ENCODE results near the gene LPIN2. TPM values are rescaled to one million over a fixed set of nuclear protein-coding genes. Genes with fewer than 3 reads are reported as not detected.
A peak's percentile ranks its signal among the peaks of the same experiment; 100 is the strongest.

Gene LPIN2, protein sequence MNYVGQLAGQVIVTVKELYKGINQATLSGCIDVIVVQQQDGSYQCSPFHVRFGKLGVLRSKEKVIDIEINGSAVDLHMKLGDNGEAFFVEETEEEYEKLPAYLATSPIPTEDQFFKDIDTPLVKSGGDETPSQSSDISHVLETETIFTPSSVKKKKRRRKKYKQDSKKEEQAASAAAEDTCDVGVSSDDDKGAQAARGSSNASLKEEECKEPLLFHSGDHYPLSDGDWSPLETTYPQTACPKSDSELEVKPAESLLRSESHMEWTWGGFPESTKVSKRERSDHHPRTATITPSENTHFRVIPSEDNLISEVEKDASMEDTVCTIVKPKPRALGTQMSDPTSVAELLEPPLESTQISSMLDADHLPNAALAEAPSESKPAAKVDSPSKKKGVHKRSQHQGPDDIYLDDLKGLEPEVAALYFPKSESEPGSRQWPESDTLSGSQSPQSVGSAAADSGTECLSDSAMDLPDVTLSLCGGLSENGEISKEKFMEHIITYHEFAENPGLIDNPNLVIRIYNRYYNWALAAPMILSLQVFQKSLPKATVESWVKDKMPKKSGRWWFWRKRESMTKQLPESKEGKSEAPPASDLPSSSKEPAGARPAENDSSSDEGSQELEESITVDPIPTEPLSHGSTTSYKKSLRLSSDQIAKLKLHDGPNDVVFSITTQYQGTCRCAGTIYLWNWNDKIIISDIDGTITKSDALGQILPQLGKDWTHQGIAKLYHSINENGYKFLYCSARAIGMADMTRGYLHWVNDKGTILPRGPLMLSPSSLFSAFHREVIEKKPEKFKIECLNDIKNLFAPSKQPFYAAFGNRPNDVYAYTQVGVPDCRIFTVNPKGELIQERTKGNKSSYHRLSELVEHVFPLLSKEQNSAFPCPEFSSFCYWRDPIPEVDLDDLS
- 10 to 100 TPM; 40.5 to 58.5 TPM for total RNA-seq
- long read RNA-seq, partial matches to known transcripts = 5 of 20 reads
- long read RNA-seq, other reads (novel, unspliced or antisense) = 15 of 20 reads

DNA sequence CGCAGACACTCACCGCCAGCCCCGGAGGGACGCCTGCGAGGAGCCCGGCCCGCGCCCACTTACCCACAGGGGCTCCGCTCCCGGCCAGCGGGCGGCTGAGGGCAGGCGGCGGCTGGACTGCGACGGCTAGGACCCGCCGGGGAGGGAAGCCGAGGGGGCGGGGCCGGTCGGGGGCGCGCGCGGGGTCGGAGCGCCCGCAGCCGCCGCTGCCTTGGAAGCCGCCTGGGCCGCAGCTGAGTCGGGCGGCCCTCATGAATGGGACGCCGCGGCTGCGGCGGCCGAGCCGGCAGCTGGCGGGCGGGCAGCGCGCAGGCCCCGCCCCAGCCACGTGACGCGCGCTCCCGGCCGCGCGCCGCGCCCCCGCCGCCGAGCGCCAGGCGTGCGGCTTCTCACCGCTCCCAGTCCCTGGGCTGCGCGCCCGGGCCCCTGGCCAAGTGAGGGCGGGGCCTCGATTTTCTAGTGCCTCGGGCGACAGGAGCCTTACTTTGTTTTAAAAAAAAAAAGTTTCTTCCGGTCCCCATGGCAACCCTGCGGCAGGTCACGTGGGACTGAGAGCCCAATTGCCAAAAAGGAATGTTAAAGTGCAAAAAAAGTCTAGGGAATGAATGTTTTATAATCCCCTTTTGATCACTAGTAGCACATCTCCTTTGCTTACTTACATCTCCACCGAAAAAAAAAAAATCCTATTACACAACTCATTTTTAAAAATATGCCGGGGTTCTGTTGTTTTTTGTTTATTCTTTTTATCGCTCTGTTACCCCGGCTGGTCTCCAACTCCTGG lies at the start of gene LPIN2:
Gene LPIN2, minus strand, starts transcription at position 121 of the 781 bp plus-strand sequence. CDS start 52,304 bp downstream, outside the sequence.
- peak; percentile 97 to 99 for DNase-seq
- peak; percentile 90 for ATAC-seq
- intact Hi-C loops (cut with DNase I, micrococcal nuclease) = no loop called here

- DNase-seq (no peak), ATAC-seq (no peak)
- intact Hi-C loops (cut with DNase I, micrococcal nuclease) = loop anchor here in 1 of 2 donors (2.0 kb wide), 1 partner anchor 129 kb away; no protein-coding TSS in a partner anchor
These were observed 48.8 kb upstream of the LPIN2 start for GRCh38 chr18:3061581-3062312.

GRCh38 chr18:3060667-3061580 lies 48.0 kb upstream of the LPIN2 start:
- no peak for DNase-seq
- ATAC-seq = no peak

DNA sequence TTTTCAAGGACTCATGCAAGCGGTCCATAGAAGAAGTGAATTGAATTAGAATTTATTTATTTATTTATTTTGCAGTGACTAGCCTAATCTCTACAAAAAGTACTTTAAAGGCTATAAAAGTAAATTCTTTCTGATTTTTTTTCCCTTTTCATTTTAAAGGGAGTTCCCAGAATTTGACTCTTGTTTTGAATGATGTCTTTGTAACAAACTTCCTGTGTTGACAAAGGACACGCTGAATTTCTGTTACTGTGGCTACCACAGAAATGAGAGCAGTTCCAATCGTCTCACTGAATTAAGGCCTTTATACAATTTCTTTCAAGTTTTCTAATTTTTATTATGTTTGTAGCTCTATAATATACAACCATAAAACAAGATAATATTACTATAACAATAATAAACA lies 46.3 kb upstream of the LPIN2 start:
- intact Hi-C loops (cut with DNase I, micrococcal nuclease) = loop anchor here in 1 of 2 donors (5.0 kb wide), 1 partner anchor 37 kb away; no protein-coding TSS in a partner anchor
- DNase-seq (no peak), ATAC-seq (no peak)

More at GRCh38 chr18:3060667-3061580, 48.0 kb upstream of the LPIN2 start:
- intact Hi-C loops (cut with DNase I, micrococcal nuclease) = no loop called here

- ATAC-seq (no peak), DNase-seq (no peak)
- intact Hi-C loops (cut with DNase I, micrococcal nuclease) = loop anchor here in 1 of 2 donors (5.0 kb wide), 1 partner anchor 36 kb away; no protein-coding TSS in a partner anchor
These were observed 45.6 kb upstream of the LPIN2 start for GRCh38 chr18:3058328-3059191.

GRCh38 chr18:3057526-3057925 lies 44.6 kb upstream of the LPIN2 start:
- intact Hi-C loops (cut with DNase I, micrococcal nuclease) = loop anchor here in 1 of 2 donors (5.0 kb wide), 1 partner anchor 35 kb away; no protein-coding TSS in a partner anchor
- no peak for DNase-seq

GRCh38 chr18:3056311-3056710 lies 43.4 kb upstream of the LPIN2 start:
- ATAC-seq = no peak
- no peak for DNase-seq
- intact Hi-C loops (cut with DNase I, micrococcal nuclease) = loop anchor here in 1 of 2 donors (5.0 kb wide), 1 partner anchor 34 kb away; no protein-coding TSS in a partner anchor

More at GRCh38 chr18:3057526-3057925, 44.6 kb upstream of the LPIN2 start:
- ATAC-seq = no peak

- intact Hi-C loops (cut with DNase I, micrococcal nuclease) = loop anchor here in 1 of 2 donors (5.0 kb wide), 1 partner anchor 34 kb away; no protein-coding TSS in a partner anchor
- ATAC-seq = no peak
- DNase-seq = no peak
These were observed 42.9 kb upstream of the LPIN2 start for GRCh38 chr18:3055816-3056215.

DNA sequence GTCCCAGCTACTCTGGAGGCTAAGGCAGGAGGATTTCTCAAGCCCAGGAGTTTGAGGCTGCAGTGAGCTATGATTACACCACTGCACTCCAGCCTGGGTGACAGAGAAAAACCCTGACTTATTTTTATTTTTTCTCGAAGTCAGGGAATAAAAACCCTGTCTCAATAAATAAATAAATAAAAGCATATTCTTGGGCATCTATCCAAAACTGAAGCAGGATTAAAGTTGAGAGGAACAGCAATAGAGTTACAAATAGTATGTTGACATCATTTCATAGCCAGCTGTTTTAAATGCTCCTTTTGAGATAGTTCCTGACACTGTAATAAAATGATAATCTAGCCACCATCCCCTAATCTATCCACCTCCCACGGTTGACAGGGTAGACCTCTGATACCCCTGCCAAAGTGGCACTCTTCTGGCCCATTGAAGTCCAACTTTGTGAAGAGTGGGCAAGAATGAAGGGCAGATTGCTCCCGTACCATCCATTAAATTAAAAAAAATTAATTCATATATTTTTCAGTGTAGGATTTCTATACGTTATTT lies 42.3 kb upstream of the LPIN2 start:
- no peak for ATAC-seq
- intact Hi-C loops (cut with DNase I, micrococcal nuclease) = loop anchor here in 1 of 2 donors (5.0 kb wide), 1 partner anchor 33 kb away; no protein-coding TSS in a partner anchor
- DNase-seq = no peak

GRCh38 chr18:3054780-3055179 lies 41.8 kb upstream of the LPIN2 start:
- intact Hi-C loops (cut with DNase I, micrococcal nuclease) = loop anchor here in 1 of 2 donors (5.0 kb wide), 1 partner anchor 32 kb away; no protein-coding TSS in a partner anchor
- no peak for DNase-seq
- no peak for ATAC-seq

- ATAC-seq (no peak), DNase-seq (no peak)
- intact Hi-C loops (cut with DNase I, micrococcal nuclease) = no loop called here
These were observed 41.3 kb upstream of the LPIN2 start for GRCh38 chr18:3054214-3054613.

- ATAC-seq (no peak), DNase-seq (no peak)
- intact Hi-C loops (cut with DNase I, micrococcal nuclease) = no loop called here
These were observed 40.1 kb upstream of the LPIN2 start for GRCh38 chr18:3053081-3053480.

- DNase-seq = no peak
- no peak for ATAC-seq
- intact Hi-C loops (cut with DNase I, micrococcal nuclease) = no loop called here
These were observed 39.4 kb upstream of the LPIN2 start for GRCh38 chr18:3052411-3052758.

- DNase-seq = peak in 1 of 2 donors; percentile 72
- intact Hi-C loops (cut with DNase I, micrococcal nuclease) = no loop called here
- peak; percentile 91 for ATAC-seq
These were observed 38.9 kb upstream of the LPIN2 start for GRCh38 chr18:3051718-3052410.

Data from left colon (tissue), 2 donors.